Ovary (tissue), 3 donors: ENCODE data around the gene SLC25A1.

Source experiments
- CTCF ChIP-seq, 3 donors: fragments of 450-650 bp in 2 of 3; fragments of 200-600 bp in 1 of 3; IDR thresholded peaks; one replicate each; pipeline versions ENCODE4 v1.5.1 to v1.8.0; 2016 to 2022; ENCODE audit warnings: antibody characterized with exemption in 3 of 3, mild to moderate bottlenecking in 1 of 3
- EP300 ChIP-seq: sonication (generic); formaldehyde crosslinking; IDR thresholded peaks from one replicate; pipeline ENCODE4 v1.6.1; 2017; ENCODE audit warnings: antibody characterized with exemption
- POLR2A ChIP-seq: fragments of 450-650 bp; IDR thresholded peaks from one replicate; pipeline ENCODE4 v1.6.1; 2017; ENCODE audit warnings: antibody characterized with exemption, mild to moderate bottlenecking, moderate library complexity
- donor health status: DM: no; HTN: no; CAD: no.

GRCh38 chr22:19224557-19224956 is 46.0 kb upstream of the SLC25A1 start:
- no peak for TF ChIP-seq POLR2A
- TF ChIP-seq CTCF (IDR thresholded peaks at IDR 0.05): no peak
- no peak for TF ChIP-seq EP300
